Measurements from ENCODE around the gene HLF. TPM values are rescaled to one million over a fixed set of nuclear protein-coding genes. Genes with fewer than 3 reads are reported as not detected.

Gene HLF
- total and polyA plus RNA-seq, 2 donors (not counting 1 experiment from before 2014, with no cell fraction given): 0.10 TPM; not detected in 1

DNA sequence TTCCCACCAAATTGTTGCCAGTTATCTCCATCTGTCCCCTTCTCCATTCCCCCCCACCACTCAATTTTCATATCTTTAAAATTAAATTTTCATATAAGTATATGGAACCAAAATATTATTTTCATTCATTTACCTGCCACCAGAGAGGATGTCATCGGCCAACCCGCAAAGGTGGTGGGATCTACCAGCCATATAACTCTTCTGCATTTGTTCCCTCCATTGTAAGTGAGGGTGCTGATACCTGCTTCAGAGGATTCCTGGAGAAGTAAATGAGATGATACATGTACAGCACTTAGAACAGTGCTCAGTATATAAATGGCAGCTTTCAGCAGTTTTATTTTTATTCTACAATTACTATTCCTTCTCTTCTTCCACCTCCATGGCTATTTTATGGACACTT, 15.0 kb downstream of the HLF start:
- no peak overlapping the region for H3K4me3 Mint-ChIP-seq
- H3K4me1 Mint-ChIP-seq: no peaks in the 10 kb centered on the region
- H3K27ac ChIP-seq (ENCODE audit: low read length in 2 of 2): no peak overlapping the region
- no peak for TF ChIP-seq EZH2 (IDR thresholded peaks at IDR 0.05; ENCODE audit: borderline replicate concordance, insufficient read depth, low read depth, low read length, poor library complexity, severe bottlenecking)
- TF ChIP-seq, protein P1, sequence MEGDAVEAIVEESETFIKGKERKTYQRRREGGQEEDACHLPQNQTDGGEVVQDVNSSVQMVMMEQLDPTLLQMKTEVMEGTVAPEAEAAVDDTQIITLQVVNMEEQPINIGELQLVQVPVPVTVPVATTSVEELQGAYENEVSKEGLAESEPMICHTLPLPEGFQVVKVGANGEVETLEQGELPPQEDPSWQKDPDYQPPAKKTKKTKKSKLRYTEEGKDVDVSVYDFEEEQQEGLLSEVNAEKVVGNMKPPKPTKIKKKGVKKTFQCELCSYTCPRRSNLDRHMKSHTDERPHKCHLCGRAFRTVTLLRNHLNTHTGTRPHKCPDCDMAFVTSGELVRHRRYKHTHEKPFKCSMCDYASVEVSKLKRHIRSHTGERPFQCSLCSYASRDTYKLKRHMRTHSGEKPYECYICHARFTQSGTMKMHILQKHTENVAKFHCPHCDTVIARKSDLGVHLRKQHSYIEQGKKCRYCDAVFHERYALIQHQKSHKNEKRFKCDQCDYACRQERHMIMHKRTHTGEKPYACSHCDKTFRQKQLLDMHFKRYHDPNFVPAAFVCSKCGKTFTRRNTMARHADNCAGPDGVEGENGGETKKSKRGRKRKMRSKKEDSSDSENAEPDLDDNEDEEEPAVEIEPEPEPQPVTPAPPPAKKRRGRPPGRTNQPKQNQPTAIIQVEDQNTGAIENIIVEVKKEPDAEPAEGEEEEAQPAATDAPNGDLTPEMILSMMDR (IDR thresholded peaks at IDR 0.05): no peak
- DNase-seq (no peak), ATAC-seq (ENCODE audit: low read depth) (no peak)
- no peaks in the 10 kb centered on the region for H3K4me1 ChIP-seq (ENCODE audit: control insufficient read depth in 2 of 2, insufficient read depth in 2 of 2, low read length in 2 of 2)
- H3K79me2 ChIP-seq (ENCODE audit: control insufficient read depth, insufficient read depth, low read length): no peaks in the 10 kb centered on the region
- no peaks in the 10 kb centered on the region for H3K9me3 ChIP-seq (ENCODE audit: control extremely low read depth in 1 of 3, control insufficient read depth in 2 of 3, insufficient read depth in 1 of 3, low read length in 2 of 3)
- no peaks in the 10 kb centered on the region for H4K20me1 ChIP-seq (ENCODE audit: control insufficient read depth, insufficient read depth, low read length, poor library complexity, severe bottlenecking)
- peaks cover 0 to 9% (median under 1%) of the 10 kb centered on the region in 4 experiments for H3K27me3 ChIP-seq (replicated peaks in 1 of 4; ENCODE audit: control extremely low read depth in 1 of 4, control insufficient read depth in 3 of 4, insufficient read depth in 4 of 4, low read length in 3 of 4)
- H3K4me3 ChIP-seq (ENCODE audit: control extremely low read depth in 1 of 5, extremely low read depth in 1 of 5, insufficient read depth in 1 of 5, low read depth in 2 of 5, low read length in 4 of 5): no peak overlapping the region
- no peak overlapping the region for H3K9ac ChIP-seq (ENCODE audit: low read length)
- no peak overlapping the region for H2AFZ ChIP-seq (ENCODE audit: insufficient read depth, low read depth, low read length, poor library complexity, severe bottlenecking)
- H3K4me2 ChIP-seq (replicated peaks; ENCODE audit: low read depth, low read length, poor library complexity, severe bottlenecking): no peak overlapping the region
- no peaks in the 10 kb centered on the region for H3K36me3 ChIP-seq (replicated peaks in 1 of 2; ENCODE audit: control extremely low read depth in 1 of 2, control insufficient read depth in 1 of 2, extremely low read depth in 1 of 2, insufficient read depth in 2 of 2, low read length in 1 of 2)
- intact Hi-C loops (cut with micrococcal nuclease): no loop called here
- WGBS (ENCODE audit: insufficient coverage): no CpG with 5 or more reads among the region's 2 CpGs
- no peak overlapping the region for H3K27ac Mint-ChIP-seq
- no peaks in the 10 kb centered on the region for H3K9me3 Mint-ChIP-seq (ENCODE audit: insufficient read depth)
- H3K27me3 Mint-ChIP-seq: peaks cover 36% of the 10 kb centered on the region
- ChIA-PET POLR2A (no interaction called here), CTCF (no interaction called here)

DNA sequence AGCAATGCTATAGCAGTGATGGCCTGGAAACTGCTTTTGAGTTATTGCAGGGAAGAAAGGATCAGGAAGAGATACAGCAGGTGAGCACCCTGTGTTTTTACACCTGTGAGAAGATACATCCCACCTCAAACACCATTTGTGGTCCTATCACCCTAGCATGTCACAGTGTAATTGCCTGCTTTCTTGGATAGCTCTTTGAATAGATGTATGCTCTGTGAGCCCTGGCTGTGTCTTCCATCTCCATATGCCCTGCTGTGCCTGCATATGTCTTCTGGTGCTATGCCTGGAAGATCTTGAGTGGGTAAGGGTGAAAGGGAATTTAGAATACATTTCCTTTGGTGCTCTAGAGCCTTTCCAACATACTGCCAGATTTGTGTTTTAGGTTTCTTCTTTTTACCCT, 15.5 kb downstream of the HLF start:
- ChIA-PET POLR2A (no interaction called here), CTCF (no interaction called here)
- no peaks in the 10 kb centered on the region for H3K9me3 Mint-ChIP-seq (ENCODE audit: insufficient read depth)
- Histone ChIP-seq H3K36me3 (replicated peaks in 1 of 2; ENCODE audit: control extremely low read depth in 1 of 2, control insufficient read depth in 1 of 2, extremely low read depth in 1 of 2, insufficient read depth in 2 of 2, low read length in 1 of 2) (no peaks in the 10 kb centered on the region), H3K27ac (ENCODE audit: low read length in 2 of 2) (no peak overlapping the region), H3K4me2 (replicated peaks; ENCODE audit: low read depth, low read length, poor library complexity, severe bottlenecking) (no peak overlapping the region), H3K9ac (ENCODE audit: low read length) (no peak overlapping the region), H3K4me1 (ENCODE audit: control insufficient read depth in 2 of 2, insufficient read depth in 2 of 2, low read length in 2 of 2) (no peaks in the 10 kb centered on the region), H2AFZ (ENCODE audit: insufficient read depth, low read depth, low read length, poor library complexity, severe bottlenecking) (no peak overlapping the region), H4K20me1 (ENCODE audit: control insufficient read depth, insufficient read depth, low read length, poor library complexity, severe bottlenecking) (no peaks in the 10 kb centered on the region), H3K9me3 (ENCODE audit: control extremely low read depth in 1 of 3, control insufficient read depth in 2 of 3, insufficient read depth in 1 of 3, low read length in 2 of 3) (no peaks in the 10 kb centered on the region), H3K27me3 (replicated peaks in 1 of 4; ENCODE audit: control extremely low read depth in 1 of 4, control insufficient read depth in 3 of 4, insufficient read depth in 4 of 4, low read length in 3 of 4) (peaks cover 0 to 7% (median 0%) of the 10 kb centered on the region in 4 experiments), H3K4me3 (ENCODE audit: control extremely low read depth in 1 of 5, extremely low read depth in 1 of 5, insufficient read depth in 1 of 5, low read depth in 2 of 5, low read length in 4 of 5) (no peak overlapping the region), H3K79me2 (ENCODE audit: control insufficient read depth, insufficient read depth, low read length) (no peaks in the 10 kb centered on the region)
- no peaks in the 10 kb centered on the region for H3K4me1 Mint-ChIP-seq
- H3K27me3 Mint-ChIP-seq: peaks cover 32% of the 10 kb centered on the region
- H3K4me3 Mint-ChIP-seq: no peak overlapping the region
- intact Hi-C loops (cut with micrococcal nuclease): no loop called here
- TF ChIP-seq, protein P1 (IDR thresholded peaks at IDR 0.05): no peak
- no peak for TF ChIP-seq EZH2 (IDR thresholded peaks at IDR 0.05; ENCODE audit: borderline replicate concordance, insufficient read depth, low read depth, low read length, poor library complexity, severe bottlenecking)
- no peak for ATAC-seq (ENCODE audit: low read depth)
- H3K27ac Mint-ChIP-seq: no peak overlapping the region
- no peak for DNase-seq
